ENCODE results near the gene MAPK14.

Gene MAPK14

DNA sequence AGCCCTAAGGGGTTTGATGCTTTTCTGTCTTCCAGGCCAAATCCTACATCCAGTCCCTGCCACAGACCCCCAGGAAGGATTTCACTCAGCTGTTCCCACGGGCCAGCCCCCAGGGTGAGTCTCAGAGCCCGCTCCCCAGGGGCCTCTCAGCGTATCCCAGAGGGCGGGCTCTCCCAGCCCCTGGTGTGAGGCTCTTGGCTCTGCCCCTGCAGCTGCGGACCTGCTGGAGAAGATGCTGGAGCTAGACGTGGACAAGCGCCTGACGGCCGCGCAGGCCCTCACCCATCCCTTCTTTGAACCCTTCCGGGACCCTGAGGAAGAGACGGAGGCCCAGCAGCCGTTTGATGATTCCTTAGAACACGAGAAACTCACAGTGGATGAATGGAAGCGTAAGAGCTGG lies 111.1 kb downstream of the MAPK14 start:
- DNase-seq (ENCODE audit: low read depth), result no peak

DNA sequence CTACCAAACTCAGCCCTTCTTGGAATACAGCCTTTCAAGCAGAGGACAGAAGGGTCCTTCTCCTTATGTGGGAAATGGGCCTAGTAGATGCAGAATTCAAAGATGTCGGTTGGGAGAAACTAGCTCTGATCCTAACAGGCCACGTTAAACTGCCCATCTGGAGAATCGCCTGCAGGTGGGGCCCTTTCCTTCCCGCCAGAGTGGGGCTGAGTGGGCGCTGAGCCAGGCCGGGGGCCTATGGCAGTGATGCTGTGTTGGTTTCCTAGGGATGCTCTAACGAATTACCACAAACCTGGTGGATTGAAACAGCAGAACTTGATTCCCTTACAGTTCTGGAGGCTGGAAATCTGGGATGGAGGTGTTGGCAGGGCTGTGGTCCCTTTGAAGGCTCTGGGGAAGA lies 111.8 kb downstream of the MAPK14 start:
- DNase-seq (ENCODE audit: low read depth), result no peak

DNA sequence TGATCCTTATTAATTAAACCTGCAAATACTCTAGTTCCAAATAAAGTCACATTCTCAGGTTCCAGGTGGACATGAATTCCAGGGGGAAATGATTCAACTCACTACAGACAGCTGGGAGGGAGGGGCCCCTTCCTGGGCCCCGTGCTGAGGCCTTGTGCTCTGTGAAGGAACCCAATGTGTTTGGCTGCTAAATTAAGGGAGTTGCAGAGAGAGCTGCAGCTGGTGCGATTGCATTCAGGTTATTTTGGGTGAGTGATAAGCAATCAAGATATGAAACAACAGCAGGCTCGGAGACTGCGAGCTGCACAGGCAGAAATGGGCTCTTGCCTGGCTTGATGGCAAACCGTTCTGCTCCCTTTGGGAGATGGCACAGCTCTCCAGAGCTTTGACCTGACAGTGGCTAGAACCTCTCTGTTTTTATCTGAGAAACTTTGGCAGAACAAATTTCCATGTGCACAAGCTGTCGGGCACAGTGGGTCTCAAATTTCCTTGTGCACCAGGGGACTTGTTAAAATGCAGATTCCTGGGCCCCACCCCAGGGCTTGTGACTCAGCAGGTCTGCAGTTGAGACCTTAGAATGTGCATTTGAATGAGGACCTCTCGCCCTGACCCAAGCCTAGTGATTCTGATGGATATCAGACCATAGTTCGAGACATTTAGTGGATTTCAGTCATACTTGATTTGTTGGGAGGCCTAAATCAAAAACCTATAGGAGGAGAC lies 112.5 kb downstream of the MAPK14 start:
- DNase-seq (ENCODE audit: low read depth), result no peak

DNA sequence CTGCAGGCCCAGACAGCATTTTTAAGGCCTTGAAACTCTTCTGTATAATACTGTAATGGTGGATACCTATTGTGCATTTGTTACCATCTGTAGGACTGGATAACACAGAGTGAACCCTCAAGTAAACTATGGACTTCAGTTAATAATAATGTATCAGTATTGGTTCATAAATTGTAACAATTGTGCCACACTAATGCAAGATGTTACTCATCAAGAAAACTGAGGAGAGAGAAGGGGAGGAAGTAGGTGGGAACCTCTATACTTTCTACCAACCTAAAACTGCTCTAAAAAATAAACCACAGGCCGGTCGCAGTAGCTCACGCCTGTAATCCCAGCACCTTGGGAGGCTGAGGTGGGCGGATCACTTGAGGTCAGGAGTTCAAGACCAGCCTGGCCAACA lies 113.5 kb downstream of the MAPK14 start:
- DNase-seq (ENCODE audit: low read depth), result no peak

DNA sequence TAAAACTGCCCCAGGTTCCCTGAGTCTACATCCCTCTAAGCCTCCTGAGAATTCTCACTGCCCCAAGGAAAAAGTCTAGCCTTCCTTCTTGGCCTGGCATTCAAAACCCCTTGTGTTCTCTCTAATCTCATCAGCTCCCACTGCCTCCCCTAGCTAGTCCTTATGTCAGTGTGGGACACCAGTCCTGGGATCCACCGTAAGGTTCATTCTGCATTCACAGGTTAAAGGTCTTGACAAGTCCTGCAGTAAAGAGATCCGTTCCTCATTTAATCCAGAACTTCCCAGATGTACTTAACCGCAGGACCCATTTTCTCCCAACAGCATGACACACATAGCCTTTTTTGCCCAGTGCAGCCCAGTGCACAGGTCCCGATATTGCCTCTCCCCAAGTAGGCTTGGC lies 114.4 kb downstream of the MAPK14 start:
- DNase-seq (ENCODE audit: low read depth), result no peak

DNA sequence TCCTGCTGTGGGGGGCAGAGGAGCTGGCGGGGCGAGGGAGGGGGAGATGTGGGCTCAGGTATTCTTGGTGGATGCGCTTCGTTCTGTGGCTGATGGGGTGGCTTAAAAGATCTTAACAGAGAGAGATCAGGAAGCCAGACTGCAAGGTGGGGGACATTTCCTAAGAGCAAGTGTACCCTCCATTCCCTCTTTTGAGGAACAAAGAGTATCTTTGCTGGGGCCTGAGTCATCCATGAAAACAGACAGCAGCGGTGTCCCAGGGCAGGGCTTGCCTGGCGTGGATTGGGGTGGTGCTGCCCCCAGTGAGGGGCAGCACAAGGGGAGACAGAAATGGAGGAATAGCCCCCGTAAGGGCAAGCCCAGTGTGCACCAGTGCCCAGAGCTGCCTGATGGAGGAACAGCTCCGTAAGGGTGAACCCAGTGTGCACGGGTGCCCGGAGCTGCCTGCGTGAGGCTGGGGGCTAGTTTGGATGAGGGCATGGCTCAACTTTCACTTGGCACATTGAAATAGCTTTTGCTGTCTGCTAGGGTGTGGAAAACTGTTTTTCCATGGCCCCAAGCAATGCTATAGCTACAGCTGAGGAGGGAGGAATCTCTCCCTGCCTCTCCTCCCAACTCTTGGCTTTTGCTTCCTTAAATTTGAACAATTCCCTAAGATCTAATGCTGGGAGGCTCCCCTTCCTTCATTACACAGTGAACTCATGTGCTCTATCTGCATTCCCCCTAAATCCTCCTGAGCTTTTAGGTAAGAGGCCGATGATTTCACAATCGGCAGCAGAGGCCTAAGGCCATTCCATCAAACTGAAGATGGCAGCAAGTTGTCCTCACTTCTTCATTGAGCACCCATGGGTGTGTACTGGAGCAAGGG lies 115.6 kb downstream of the MAPK14 start:
- DNase-seq (ENCODE audit: low read depth), result no peak

DNA sequence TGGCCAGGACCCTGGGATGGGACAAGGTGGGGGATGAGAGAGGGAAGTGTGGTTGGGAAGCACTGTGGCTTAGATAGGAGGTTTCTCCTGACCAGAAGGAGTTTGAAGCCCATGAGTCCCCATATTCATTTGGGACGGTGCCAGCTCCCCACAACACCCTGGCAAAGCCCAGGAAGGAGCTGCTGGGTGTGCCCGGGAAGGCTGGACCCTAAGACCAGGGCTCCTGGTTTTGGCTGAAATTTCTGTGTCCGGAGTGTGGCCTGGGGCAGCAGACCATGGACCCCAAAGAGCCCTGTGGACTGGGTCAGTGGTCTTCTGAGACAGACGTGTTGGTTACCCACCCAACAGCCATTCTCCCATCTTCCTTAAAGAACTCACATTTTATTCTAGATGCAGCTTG lies 117.9 kb downstream of the MAPK14 start:
- no peak for DNase-seq (ENCODE audit: low read depth)

DNA sequence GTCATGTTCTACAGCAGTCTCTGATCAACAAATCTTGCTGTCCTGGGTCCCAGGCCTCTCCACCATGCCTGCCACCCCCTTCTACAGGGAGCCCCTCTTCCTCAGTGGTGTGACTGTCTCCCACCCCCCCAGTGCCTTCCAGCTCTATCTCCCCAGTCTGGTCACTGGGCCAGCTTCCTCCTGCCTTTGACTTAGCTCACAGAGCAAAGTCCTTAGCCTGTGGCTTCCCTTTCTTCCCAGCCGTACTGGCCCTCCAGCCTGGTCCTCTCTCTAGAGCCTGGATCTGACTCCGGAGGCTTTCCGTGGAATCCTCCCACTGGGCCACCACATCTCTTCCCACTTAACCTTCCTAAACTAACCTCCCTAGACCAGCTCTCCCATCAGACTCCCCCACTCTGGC lies 119.7 kb downstream of the MAPK14 start:
- no peak for DNase-seq (ENCODE audit: low read depth)

DNA sequence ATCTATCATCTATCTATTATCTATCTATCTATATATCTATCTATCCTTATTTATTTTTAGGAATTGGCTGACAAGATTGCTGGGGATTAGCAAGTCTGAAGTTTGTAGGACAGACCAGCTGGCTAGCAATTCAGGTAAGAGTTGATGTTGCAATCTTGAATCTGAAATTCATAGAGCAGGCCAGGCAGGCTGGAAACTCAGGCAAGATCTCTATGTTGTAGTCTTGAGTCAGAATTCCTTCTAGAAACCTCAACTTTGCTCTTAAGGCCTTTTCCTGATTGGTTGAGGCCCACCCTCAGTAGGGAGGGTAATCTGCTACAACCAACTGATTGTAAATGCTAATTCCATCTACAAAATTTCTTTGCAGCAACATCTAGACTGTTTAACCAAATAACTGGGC lies 121.9 kb downstream of the MAPK14 start:
- DNase-seq (ENCODE audit: low read depth), result no peak

DNA sequence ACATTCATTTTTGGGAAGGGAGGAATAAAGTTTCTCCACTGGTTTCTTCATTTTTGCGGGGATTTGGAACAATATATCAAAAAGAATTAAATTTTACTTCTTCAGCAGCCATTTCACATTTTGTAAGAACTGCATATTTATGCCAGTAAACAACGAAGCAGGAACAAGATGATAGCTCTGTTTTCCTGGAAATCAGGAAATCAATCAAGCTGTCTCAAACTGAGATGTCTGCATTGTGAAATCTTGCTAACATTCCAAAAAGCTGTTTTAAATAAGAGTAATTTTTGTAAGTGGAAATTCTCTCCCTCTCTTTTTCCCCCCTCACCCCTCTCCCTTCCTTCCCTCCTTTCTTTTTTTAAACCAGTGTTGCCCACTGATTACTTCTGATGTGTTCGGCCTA lies 122.7 kb downstream of the MAPK14 start:
- DNase-seq (ENCODE audit: low read depth), result no peak

DNA sequence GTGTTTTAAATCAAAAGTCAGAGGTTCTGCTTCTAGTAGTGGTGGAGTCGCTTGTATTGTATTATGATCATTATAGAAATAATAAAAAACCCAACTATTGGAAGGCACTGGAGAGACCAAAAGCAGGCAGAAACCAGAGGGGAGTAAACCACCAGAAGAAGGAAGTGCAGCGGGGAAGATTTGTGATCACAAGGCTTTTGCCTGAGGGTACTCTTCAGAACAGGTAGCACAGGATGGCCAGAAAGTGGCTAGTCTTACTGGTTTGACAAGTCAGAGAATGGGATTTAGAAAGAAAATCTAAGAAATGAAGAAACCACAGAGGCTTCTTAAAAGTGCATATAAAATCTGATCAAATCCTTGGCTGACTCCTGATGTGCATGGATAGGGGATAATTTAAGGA lies 126.7 kb downstream of the MAPK14 start:
- DNase-seq (ENCODE audit: low read depth), result no peak

DNA sequence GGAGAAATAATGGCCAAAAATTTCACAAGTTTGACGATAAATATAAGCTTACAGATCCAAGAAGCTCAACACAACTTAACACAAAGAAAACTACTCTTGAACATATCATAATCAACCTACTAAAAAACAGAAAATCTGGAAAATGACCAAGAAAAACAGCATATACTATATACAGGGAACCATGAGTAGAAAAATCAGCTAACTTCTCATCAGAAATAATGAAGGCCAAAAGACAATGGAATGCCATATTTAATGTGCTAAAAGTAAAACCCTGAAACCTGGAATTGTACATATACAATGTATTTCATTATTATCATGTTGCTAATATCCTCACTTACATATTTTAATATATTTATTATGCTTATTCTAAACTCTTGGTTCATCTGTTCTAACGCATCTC lies 128.1 kb downstream of the MAPK14 start:
- no peak for DNase-seq (ENCODE audit: low read depth)

DNA sequence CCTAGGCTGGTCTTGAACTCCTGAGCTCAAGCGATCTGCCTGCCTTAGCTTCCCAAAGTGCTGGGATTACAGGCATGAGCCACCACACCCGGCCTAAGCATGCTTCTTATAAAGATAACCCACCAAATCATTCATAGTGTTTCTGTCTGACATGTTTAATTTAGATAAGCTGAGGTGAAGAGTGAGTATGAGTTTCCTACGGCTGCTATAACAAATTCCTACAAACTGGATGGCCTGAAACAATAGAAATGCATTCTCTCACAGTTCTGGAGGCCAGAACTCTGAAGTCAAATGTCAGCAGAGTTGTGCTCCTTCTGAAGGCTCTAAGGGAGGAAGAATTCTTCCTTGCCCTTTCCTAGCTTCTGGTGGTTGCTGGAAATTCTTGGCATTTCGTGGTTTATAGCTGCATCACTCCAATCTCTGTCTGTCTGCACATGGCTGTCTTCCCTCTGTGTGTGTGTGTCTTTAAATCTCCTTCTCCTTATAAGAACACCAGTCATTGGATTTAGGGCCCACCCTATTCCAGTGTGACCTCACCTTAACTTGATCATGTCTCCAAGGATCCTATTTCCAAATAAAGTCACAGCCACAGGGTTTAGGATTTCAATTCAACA lies 132.6 kb downstream of the MAPK14 start:
- peak; percentile 4 for DNase-seq (ENCODE audit: low read depth)
